GM19023 (cell line): ENCODE measurements around the gene TBC1D32.

ENCODE experiments used
- ATAC-seq: cut with Tn5 transposase; IDR thresholded peaks from one replicate; pipeline ENCODE4 v1.9.1; 2021; ENCODE audit warnings: mild to moderate bottlenecking, moderate library complexity; ENCODE audit not compliant: unreplicated experiment

The TBC1D32 gene

GRCh38 chr6:121040831-121041230 lies 293.4 kb downstream of the TBC1D32 start:
- no peak for ATAC-seq

GRCh38 chr6:121033091-121033490 lies 301.2 kb downstream of the TBC1D32 start:
- no peak for ATAC-seq

- no peak for ATAC-seq
These were observed 301.8 kb downstream of the TBC1D32 start for GRCh38 chr6:121032268-121033006.
